ENCODE measurements around the gene TM9SF2. TPM values are rescaled to one million over a fixed set of nuclear protein-coding genes. Genes with fewer than 3 reads are reported as not detected.

TM9SF2 gene
- total RNA-seq, 1 donor from 2014 or later: 128 TPM

DNA sequence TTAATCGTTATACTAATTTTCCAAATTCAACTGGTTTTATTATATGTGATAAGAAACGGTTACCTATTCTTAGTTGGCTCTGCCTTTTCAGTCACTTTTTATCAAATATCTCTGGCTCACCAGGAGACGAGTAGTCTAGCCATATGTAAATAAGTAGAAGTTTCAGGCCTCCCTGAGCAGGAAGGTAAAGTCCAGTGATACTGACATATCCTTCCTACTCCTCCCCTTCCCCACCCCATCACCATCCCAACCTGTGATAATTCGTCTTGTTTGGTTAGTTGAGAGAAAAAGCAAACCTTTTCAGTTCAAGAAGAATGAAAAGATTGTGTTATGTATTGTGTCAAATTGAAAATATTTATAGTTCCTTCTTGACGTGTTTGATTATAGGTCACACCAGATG is 53.9 kb downstream of the TM9SF2 start:
- Mint-ChIP-seq H3K27me3 (ENCODE audit: unreplicated experiment) (no peaks in the 10 kb centered on the region), H3K27ac (ENCODE audit: unreplicated experiment) (no peak overlapping the region), H3K4me3 (ENCODE audit: unreplicated experiment) (no peak overlapping the region), H3K4me1 (ENCODE audit: unreplicated experiment) (no peaks in the 10 kb centered on the region), H3K9me3 (ENCODE audit: unreplicated experiment) (no peaks in the 10 kb centered on the region), H3K36me3 (ENCODE audit: low read depth, unreplicated experiment) (peaks cover 14% of the 10 kb centered on the region)
- no peak for DNase-seq (ENCODE audit: low spot score)
- TF ChIP-seq, protein P1, sequence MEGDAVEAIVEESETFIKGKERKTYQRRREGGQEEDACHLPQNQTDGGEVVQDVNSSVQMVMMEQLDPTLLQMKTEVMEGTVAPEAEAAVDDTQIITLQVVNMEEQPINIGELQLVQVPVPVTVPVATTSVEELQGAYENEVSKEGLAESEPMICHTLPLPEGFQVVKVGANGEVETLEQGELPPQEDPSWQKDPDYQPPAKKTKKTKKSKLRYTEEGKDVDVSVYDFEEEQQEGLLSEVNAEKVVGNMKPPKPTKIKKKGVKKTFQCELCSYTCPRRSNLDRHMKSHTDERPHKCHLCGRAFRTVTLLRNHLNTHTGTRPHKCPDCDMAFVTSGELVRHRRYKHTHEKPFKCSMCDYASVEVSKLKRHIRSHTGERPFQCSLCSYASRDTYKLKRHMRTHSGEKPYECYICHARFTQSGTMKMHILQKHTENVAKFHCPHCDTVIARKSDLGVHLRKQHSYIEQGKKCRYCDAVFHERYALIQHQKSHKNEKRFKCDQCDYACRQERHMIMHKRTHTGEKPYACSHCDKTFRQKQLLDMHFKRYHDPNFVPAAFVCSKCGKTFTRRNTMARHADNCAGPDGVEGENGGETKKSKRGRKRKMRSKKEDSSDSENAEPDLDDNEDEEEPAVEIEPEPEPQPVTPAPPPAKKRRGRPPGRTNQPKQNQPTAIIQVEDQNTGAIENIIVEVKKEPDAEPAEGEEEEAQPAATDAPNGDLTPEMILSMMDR (IDR thresholded peaks at IDR 0.05; ENCODE audit: unreplicated experiment): no peak

DNA sequence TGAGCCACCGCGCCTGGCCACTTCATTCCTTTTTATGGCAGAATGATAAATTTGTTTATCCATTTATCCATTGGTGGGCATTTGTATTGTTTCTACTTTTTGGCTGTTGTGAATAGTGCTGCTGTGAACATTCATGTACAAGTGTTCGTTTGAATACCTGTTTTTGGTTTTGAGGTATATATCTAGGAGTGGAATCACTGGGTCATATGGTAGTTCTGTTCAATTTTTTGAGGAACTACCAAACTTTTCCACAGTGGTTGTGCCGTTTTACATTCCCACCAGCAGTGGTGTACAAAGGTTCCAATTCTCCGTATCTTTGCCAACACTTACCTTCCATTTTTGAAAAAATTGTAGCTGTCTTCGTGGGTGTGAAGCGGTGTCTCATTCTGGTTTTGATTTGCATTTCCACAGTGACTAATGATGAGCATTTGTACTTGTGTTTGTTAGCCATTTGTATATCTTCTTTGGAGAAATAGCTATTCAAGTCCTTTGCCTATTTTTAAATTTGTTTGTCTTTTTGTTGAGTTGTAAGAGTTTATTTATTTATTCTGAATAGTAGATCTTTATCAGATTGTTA is 55.7 kb downstream of the TM9SF2 start:
- H3K4me3 Mint-ChIP-seq (ENCODE audit: unreplicated experiment): no peak overlapping the region
- H3K4me1 Mint-ChIP-seq (ENCODE audit: unreplicated experiment): no peaks in the 10 kb centered on the region
- TF ChIP-seq, protein P1 (IDR thresholded peaks at IDR 0.05; ENCODE audit: unreplicated experiment): no peak
- H3K9me3 Mint-ChIP-seq (ENCODE audit: unreplicated experiment): no peaks in the 10 kb centered on the region
- H3K27ac Mint-ChIP-seq (ENCODE audit: unreplicated experiment): no peak overlapping the region
- peaks cover 10% of the 10 kb centered on the region for H3K36me3 Mint-ChIP-seq (ENCODE audit: low read depth, unreplicated experiment)
- H3K27me3 Mint-ChIP-seq (ENCODE audit: unreplicated experiment): no peaks in the 10 kb centered on the region
- no peak for DNase-seq (ENCODE audit: low spot score)

DNA sequence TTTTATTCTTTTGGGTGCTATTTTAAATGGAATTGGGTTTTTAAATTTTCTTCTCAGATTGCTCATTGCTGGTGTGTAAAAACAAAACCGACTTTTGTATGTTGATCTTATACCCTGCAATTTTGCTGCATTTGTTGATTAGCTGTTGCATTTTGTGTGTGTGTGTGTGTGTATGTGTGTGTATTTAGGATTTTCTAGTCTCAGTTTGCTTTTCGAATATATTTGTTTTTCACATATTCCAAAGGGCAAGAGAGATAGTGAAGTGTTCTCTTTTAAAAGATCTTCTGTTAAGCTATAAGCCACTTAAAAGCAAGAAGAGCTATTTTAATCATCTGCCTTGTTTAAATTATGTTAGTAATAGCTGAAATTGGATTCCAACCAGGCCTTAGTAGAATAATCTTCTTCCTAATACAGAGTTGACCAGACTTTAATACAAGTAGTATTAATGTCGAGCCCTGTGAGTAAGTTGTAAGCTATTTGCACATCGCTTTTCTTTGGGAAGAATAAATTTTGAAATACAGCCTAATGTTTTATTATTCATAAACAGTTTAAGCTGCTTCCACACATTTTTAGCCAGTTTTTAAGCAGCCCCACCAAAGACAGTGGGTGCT is 57.4 kb downstream of the TM9SF2 start:
- Mint-ChIP-seq H3K27me3 (ENCODE audit: unreplicated experiment) (no peaks in the 10 kb centered on the region), H3K27ac (ENCODE audit: unreplicated experiment) (no peak overlapping the region), H3K4me1 (ENCODE audit: unreplicated experiment) (no peaks in the 10 kb centered on the region), H3K4me3 (ENCODE audit: unreplicated experiment) (no peak overlapping the region), H3K9me3 (ENCODE audit: unreplicated experiment) (no peaks in the 10 kb centered on the region), H3K36me3 (ENCODE audit: low read depth, unreplicated experiment) (peaks cover 15% of the 10 kb centered on the region)
- no peak for DNase-seq (ENCODE audit: low spot score)
- TF ChIP-seq, protein P1 (IDR thresholded peaks at IDR 0.05; ENCODE audit: unreplicated experiment): no peak

DNA sequence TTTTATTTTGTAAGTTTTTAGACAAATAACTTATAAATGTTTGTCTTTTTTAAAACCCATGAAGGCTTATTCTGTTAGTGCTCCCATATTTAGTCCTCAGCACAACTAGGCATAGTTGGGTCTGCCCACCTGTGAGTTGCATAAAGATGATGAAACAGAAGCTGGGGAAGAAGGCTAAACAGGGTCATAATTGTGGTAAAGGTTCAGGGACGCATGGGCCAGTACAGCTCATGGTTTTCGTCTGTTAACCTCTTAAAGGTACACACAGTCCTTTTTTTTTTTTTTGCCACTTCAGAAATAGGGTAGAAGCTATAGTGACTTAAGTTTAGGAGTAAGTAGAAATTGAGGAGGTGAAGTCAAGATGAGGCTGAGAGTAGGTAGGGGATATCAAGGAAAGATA is 58.3 kb downstream of the TM9SF2 start:
- TF ChIP-seq, protein P1 (IDR thresholded peaks at IDR 0.05; ENCODE audit: unreplicated experiment): no peak
- H3K27ac Mint-ChIP-seq (ENCODE audit: unreplicated experiment): no peak overlapping the region
- no peaks in the 10 kb centered on the region for H3K9me3 Mint-ChIP-seq (ENCODE audit: unreplicated experiment)
- peaks cover 17% of the 10 kb centered on the region for H3K36me3 Mint-ChIP-seq (ENCODE audit: low read depth, unreplicated experiment)
- H3K4me1 Mint-ChIP-seq (ENCODE audit: unreplicated experiment): no peaks in the 10 kb centered on the region
- H3K27me3 Mint-ChIP-seq (ENCODE audit: unreplicated experiment): no peaks in the 10 kb centered on the region
- H3K4me3 Mint-ChIP-seq (ENCODE audit: unreplicated experiment): no peak overlapping the region
- DNase-seq (ENCODE audit: low spot score): no peak

DNA sequence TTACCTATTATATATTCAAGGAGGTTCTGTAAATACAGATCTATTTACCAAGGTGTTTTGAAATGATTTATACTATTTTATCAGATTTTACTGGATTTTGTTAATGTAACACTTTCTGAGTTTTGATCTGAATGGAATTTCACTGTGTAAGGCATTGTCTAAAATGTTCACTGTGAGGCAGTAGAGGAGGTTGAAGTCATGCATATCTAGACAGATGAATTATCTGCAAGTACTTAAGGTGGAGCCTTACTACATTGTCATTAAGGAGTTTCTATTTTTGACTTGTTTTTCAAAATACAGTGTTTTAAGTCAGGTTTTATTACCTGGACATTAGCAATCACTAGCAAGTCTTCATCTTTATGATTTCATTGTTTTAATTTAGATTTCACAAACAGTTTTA is 62.1 kb downstream of the TM9SF2 start:
- peaks cover 14% of the 10 kb centered on the region for H3K4me1 Mint-ChIP-seq (ENCODE audit: unreplicated experiment)
- no peak overlapping the region for H3K4me3 Mint-ChIP-seq (ENCODE audit: unreplicated experiment)
- no peaks in the 10 kb centered on the region for H3K9me3 Mint-ChIP-seq (ENCODE audit: unreplicated experiment)
- peaks cover 37% of the 10 kb centered on the region for H3K36me3 Mint-ChIP-seq (ENCODE audit: low read depth, unreplicated experiment)
- H3K27ac Mint-ChIP-seq (ENCODE audit: unreplicated experiment): no peak overlapping the region
- DNase-seq (ENCODE audit: low spot score): no peak
- TF ChIP-seq, protein P1 (IDR thresholded peaks at IDR 0.05; ENCODE audit: unreplicated experiment): no peak
- peaks cover 3% of the 10 kb centered on the region for H3K27me3 Mint-ChIP-seq (ENCODE audit: unreplicated experiment)

All from endothelial cell (in vitro differentiated cells).